AG09309 (cell line): ENCODE data around the gene ASH1L.
"Not testable (repeated sequence)": the region's sequence is repeated elsewhere in the genome, so short reads cannot be mapped to it uniquely, and the experiment has no call there.

Source experiments
- DNase-seq: peaks from one replicate; pipeline ENCODE4 v3.0.0-alpha.2; 2010; ENCODE audit warnings: low read depth
- H3K4me3 ChIP-seq: 2 replicates; pipeline ENCODE4 v1.5.1; 2011; ENCODE audit warnings: mild to moderate bottlenecking, low read depth, low read length, moderate library complexity; ENCODE audit not compliant: control insufficient read depth
- TF ChIP-seq, protein P1 (sequence below): IDR thresholded peaks from 2 replicates; pipeline ENCODE4 v1.5.1; 2011; ENCODE audit warnings: mild to moderate bottlenecking, low read depth, low read length, inconsistent platforms; ENCODE audit not compliant: insufficient read depth, control insufficient read depth; ENCODE audit errors: missing control alignments

The ASH1L gene

DNA sequence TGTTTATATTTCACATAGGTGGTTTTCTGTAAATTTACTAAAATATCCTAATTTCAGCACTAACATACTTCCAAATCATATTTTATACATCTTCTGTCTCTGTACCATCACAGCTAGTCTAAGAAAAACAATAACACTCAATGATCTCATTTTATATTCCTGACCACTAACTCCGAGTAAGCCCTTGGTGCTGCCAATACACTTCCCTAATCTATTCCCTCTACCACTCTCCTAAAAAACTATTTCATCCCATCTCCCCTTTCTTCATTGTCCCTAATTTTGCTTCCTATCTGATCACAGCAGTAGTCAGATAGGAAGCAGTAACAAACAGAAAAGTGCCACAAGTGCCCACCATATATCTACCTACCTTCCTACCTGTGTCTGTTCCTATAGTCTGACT, 36.2 kb downstream of the ASH1L start:
- DNase-seq = no peak
- no peak overlapping the region for H3K4me3 ChIP-seq
- TF ChIP-seq, protein P1, sequence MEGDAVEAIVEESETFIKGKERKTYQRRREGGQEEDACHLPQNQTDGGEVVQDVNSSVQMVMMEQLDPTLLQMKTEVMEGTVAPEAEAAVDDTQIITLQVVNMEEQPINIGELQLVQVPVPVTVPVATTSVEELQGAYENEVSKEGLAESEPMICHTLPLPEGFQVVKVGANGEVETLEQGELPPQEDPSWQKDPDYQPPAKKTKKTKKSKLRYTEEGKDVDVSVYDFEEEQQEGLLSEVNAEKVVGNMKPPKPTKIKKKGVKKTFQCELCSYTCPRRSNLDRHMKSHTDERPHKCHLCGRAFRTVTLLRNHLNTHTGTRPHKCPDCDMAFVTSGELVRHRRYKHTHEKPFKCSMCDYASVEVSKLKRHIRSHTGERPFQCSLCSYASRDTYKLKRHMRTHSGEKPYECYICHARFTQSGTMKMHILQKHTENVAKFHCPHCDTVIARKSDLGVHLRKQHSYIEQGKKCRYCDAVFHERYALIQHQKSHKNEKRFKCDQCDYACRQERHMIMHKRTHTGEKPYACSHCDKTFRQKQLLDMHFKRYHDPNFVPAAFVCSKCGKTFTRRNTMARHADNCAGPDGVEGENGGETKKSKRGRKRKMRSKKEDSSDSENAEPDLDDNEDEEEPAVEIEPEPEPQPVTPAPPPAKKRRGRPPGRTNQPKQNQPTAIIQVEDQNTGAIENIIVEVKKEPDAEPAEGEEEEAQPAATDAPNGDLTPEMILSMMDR = no peak

DNA sequence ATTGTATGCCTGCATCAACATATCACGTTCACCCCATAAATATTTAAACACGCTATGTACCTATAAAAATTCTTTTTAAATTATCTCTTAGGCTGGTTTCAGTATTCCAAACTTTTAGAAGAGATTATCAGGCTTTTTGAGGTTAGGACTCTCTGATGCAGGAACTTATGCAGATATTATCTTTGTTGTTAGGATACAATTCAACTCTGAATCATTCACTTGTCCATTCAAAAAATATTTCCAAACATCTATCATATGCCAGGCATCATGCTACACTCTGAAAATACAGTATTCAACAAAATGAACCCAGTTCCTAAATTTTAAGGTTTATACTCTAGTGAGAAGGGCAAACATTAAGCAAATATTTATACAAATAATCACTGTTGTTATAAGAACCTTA, 40.5 kb downstream of the ASH1L start:
- H3K4me3 ChIP-seq = no peak overlapping the region
- TF ChIP-seq, protein P1 = no peak
- no peak for DNase-seq

DNA sequence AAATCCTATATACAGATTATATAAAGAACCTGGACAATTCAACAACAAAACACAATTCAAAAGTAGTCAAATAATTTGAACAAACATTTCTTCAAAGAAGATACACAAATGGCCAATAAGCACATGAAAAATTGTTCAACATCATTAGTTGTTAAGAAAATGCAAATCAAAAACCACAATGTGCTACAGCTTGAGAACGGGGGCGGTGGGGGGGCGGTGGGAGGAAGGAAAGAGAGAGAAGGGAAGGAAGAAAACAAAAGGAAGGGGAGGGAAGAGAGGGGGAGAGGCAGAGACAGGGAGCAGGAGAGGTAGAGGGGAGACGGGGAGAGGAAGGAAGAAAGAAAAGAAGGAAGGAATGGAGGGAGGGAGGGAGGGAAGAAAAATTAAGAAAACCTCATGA, 44.1 kb downstream of the ASH1L start:
- no peak overlapping the region for H3K4me3 ChIP-seq
- TF ChIP-seq, protein P1 = no peak
- DNase-seq = no peak

DNA sequence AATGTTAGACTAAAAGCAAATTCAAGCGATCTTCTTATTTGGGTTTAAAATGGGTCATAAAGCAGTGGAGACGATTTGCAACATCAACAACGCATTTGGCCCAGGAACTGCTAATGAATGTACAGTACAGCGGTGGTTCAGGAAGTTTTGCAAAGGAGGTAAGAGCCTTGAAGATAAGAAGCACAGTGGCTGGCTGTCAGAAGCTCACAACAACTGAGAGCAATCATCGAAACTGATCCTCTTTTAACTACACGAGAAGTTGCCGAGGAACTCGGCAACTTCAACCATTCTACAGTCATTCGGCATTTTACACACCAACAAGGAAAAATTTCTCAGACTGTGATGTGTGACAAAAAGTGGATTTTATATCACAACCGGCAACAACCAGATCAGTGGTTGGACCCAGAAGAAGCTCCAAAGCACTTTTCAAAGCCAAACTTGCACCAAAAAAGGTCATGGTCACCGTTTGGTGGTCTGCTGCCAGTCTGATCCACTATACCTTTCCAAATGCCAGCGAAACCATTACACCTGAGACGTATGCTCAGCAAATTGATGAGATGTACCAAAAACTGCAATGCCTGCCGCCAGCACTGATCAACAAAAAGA, 47.9 kb downstream of the ASH1L start:
- no peak for DNase-seq
- TF ChIP-seq, protein P1 = no peak
- no peak overlapping the region for H3K4me3 ChIP-seq

DNA sequence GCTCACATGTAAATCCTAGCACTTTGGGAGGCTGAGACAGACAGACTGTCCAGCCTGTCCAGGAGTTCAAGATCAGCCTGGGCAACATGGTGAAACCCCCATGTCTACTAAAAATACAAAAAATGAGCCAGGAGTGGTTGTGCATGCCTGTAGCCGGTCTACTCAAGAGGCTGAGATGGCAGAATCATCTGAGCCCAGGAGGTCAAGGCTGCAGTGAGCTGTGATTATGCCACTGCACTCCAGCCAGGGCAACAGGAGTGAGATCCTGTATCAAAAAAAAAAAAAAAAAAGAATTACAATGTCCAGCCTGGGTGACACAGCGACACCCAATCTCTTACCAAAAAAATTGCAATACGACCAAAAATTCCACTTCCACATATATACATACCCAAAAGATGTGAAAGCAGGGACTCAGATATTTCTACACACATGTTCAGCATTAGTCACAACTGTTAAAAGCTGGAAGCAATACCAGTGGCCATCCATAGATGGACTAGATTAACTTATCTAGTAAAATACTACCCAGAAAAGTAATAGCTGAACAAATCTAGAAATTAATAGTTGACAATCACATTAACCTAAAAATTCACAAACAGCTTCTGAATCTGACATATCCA, 49.2 kb downstream of the ASH1L start:
- peak; percentile 34 for DNase-seq
- no peak overlapping the region for H3K4me3 ChIP-seq

DNA sequence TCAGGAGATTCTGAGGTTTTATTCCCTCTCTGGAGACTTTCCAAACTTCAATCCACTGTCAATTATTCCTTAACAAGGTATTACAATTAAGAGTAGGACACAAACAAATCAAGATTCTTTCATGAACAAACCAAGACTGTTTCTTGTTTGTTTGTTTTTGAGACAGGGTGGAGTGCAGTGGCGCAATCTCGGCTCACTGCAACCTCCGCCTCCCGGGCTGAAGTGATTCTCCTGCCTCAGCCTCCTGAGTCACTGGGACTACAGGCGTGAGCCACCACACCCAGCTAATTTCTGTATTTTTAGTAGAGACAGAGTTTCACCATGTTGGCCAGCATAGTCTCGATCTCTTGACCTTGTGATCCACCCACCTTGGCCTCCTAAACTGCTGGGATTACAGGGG, 51.2 kb downstream of the ASH1L start:
- not testable (repeated sequence) for H3K4me3 ChIP-seq, DNase-seq

More for the DNA sequence above, 49.2 kb downstream of the ASH1L start:
- TF ChIP-seq, protein P1 = peak; percentile 14

DNA sequence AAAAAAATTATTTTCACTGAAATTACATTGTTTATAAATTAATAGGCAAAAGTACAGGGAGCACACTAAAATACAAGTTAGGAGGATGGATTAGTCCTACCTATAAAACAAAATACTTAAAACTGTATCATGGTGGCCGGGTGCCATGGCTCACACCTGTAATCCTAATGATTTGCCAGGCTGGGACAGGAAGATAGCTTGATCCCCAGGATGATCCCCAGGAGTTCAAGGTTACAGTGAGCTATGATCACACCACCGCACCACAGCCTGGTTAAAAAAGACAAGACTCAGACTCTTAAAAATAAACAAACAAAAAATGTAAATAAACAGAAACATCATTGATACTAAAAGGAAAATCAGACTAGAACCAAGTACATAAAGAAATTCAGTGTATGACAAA, 53.5 kb downstream of the ASH1L start:
- TF ChIP-seq, protein P1 = no peak
- DNase-seq = no peak
- H3K4me3 ChIP-seq = no peak overlapping the region
